Skeletal muscle cell (primary cell): ENCODE results near the gene NTHL1.

ENCODE experiments used
- DNase-seq: peaks from one replicate; pipeline ENCODE4 v3.0.0-alpha.2; 2010; ENCODE audit warnings: low read depth
- H3K4me3 ChIP-seq: 2 replicates; pipeline ENCODE4 v1.5.1; 2011; ENCODE audit warnings: low read depth, mild to moderate bottlenecking, control low read depth, low read length, moderate library complexity

The NTHL1 gene

GRCh38 chr16:2045965-2046892, 1.4 kb downstream of the NTHL1 start:
- H3K4me3 ChIP-seq, result no peak overlapping the region

GRCh38 chr16:2044541-2044940, 3.1 kb downstream of the NTHL1 start:
- H3K4me3 ChIP-seq, result no peak overlapping the region
- DNase-seq, result no peak

More at GRCh38 chr16:2045965-2046892, 1.4 kb downstream of the NTHL1 start:
- DNase-seq, result no peak

GRCh38 chr16:2043667-2044451, 3.8 kb downstream of the NTHL1 start:
- DNase-seq, result no peak
- H3K4me3 ChIP-seq, result no peak overlapping the region

- DNase-seq, result no peak
- no peak overlapping the region for H3K4me3 ChIP-seq
Measured at GRCh38 chr16:2042986-2043666, 4.5 kb downstream of the NTHL1 start.

- no peak overlapping the region for H3K4me3 ChIP-seq
- DNase-seq, result no peak
Measured at GRCh38 chr16:2042171-2042985, 5.3 kb downstream of the NTHL1 start.

- peak; percentile 31 for DNase-seq
- no peak overlapping the region for H3K4me3 ChIP-seq
Measured at GRCh38 chr16:2040787-2041522, 6.7 kb downstream of the NTHL1 start.

- DNase-seq, result no peak
- H3K4me3 ChIP-seq, result no peak overlapping the region
Measured at GRCh38 chr16:2040041-2040786, 7.4 kb downstream of the NTHL1 start.

- H3K4me3 ChIP-seq, result no peak overlapping the region
- DNase-seq, result peak; percentile 86
Measured at GRCh38 chr16:2039274-2040031, 8.2 kb downstream of the NTHL1 start.

- DNase-seq, result no peak
- H3K4me3 ChIP-seq, result no peak overlapping the region
Measured at GRCh38 chr16:2038382-2039231, 9.0 kb downstream of the NTHL1 start.

- no peak overlapping the region for H3K4me3 ChIP-seq
- no peak for DNase-seq
Measured at GRCh38 chr16:2037647-2038381, 9.8 kb downstream of the NTHL1 start.

- H3K4me3 ChIP-seq, result no peak overlapping the region
- DNase-seq, result no peak
Measured at GRCh38 chr16:2037115-2037514, 10.5 kb downstream of the NTHL1 start.

GRCh38 chr16:2036200-2036966, 11.3 kb downstream of the NTHL1 start:
- H3K4me3 ChIP-seq, result no peak overlapping the region
- no peak for DNase-seq

GRCh38 chr16:2035431-2036199, 12.0 kb downstream of the NTHL1 start:
- DNase-seq, result peak; percentile 39
- H3K4me3 ChIP-seq, result no peak overlapping the region

- no peak for DNase-seq
- H3K4me3 ChIP-seq, result no peak overlapping the region
Measured at GRCh38 chr16:2034696-2035430, 12.8 kb downstream of the NTHL1 start.
